NCI-H187 treated with DMSO at 0.1 percent for 48 hours (cell line): ENCODE data around the gene ZFYVE28.
"Not testable (repeated sequence)": the region's sequence is repeated elsewhere in the genome, so short reads cannot be mapped to it uniquely, and the experiment has no call there.

Experiments used
- DNase-seq: peaks from one replicate; lab custom pipeline; 2025; lab: John Stamatoyannopoulos, UW

ZFYVE28 gene

DNA sequence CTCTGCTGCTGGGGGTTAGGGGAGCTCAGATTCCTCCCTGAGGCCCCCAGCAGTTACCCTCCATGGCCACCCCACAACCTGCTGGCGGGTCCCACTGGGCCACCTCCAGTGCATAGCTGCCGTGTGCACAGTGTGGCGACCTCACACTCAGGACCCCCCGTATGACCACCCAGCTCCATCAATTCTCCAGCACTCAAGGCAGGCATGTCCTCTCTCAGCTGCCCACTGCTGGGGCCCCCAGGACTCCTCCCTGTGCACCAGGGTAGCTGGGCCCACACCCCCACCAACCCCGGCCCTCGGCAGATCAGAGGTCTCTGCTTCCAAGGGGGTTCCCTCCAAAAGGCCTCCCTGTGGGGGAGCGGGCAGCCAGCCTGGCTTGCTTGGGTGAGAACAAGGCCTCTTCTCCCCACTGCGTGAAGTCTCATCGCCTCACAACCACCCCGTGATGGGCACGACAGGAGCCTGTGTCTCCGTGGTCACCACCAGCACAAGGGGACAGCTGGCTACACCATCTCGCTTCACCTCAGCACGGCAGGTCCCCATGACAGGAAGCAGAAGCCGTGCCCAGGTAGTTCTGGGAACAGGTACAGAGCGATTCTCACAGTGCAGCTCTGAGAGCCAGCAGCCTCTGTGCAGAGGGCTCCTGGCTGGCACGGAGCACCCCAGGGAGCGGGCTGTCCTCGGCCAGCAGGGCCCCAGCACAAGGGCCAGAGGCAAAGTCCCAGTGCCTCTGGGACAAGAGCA, 171.9 kb downstream of the ZFYVE28 start:
- no peak for DNase-seq

DNA sequence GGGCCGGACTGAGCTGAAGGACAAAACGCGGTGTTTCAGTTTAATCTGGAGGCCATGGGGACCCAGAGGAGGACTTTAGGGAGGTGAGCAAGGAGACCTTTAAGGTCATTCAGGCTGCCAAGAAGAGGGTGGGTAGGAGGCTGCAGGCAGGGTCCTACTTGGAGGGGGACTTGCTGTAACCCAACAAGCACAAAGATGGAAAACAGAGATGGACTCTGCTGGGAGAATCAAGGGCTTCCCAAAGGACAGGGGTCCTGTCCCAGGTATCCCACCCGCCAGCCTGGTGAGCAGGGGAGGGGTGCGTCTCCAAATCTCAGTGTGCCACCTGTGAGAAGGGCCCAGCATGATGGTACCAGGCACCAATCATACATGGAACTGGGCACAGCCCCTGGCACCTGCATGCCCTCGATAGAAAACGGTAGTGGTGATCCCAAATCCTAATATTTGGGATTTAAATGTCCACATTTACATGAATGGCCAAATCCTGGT, 172.6 kb downstream of the ZFYVE28 start:
- no peak for DNase-seq

- DNase-seq = no peak
Measured at GRCh38 chr4:2245057-2245786, 173.2 kb downstream of the ZFYVE28 start.

DNA sequence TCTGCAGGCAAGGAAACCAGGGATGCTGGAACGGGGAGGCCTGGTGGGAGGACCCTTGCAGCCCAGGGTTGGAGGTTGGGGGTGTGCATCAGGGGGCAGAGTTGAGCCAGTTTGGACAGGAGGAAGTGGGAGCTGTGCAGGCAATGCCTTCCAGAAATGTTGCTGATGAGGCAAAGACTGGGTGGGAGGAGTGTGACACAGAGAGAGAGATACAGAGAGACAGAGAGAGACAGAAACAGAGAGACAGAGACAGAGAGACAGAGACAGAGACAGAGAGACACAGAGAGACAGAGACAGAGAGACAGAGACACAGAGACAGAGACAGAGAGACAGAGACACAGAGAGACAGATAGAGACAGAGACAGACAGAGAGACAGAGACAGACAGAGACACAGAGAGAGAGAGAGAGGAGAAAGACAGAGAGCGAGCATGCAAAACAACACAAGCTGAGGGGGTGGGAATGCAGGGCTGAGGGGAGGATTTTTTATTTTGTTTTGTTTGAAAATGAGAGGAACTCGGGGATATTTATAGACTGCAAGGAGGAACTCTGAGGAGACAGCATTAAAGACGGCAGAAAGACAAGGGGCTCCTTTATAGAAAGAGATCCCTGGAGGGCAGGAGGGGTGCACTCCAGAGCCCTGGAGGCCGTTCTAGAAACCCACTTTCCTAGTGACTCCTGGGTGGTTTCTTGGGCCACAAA, 174.6 kb downstream of the ZFYVE28 start:
- DNase-seq = no peak

GRCh38 chr4:2241410-2242353, 176.8 kb downstream of the ZFYVE28 start, which contains the start of the genes HAUS3 and POLN:
Gene HAUS3 (minus strand): TSS chr4:2242121. CDS start chr4:2240946, 1,175 bp downstream.
Gene POLN (minus strand): TSS chr4:2242121. CDS start chr4:2229231, 12,890 bp downstream.
- DNase-seq = peak; percentile 74

DNA sequence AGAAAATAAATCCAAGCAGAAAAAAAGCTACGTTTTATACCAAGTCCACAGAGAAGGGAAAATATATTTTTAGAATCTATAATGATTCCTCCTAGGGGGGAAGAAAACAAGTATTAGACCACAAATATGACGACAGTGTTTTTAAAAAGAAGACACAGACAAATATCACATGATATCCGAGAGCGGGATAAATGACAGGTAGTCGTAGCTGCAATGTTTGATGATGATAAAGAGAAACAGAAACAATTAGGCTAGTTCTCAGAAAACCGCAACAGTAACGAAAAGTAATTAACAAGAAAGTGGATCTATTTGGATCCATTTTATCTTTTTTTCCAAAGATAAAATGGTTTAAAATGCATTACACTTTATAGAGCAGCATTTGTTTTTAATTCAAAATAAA, 177.4 kb downstream of the ZFYVE28 start:
- no peak for DNase-seq

DNA sequence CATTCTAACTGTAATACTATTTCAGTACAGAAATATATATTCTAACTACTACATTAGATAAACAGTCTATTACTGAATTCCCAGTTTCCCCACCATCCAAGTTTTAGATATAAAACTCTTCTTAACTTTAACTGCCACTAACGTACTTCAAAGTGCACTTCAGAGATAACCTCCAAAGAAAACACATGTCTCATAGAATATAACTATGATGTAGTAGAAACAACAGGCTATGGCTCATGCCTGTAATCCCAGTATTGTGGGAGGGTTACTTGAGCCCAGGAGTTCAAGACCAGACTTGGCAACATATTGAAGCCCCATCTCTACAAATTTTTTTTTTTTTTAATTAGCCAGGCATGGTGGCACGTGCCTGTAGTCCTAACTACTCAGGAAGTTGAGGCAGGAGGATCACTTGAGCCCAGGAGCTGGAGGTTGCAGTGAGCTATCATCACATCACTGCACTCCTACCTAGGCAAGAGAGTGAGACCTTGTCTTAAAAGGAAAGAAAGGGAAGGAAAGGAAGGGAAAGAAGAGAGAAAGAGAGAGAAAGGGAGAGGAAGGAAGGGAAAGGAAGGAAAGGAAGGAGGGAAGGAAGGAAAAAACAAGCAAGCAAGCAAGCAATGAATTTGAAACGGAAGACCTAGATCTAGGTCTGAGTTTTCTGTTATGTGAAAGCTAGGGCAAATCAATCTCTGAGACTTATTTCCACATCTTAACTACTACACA, 181.3 kb downstream of the ZFYVE28 start:
- DNase-seq = no peak

- DNase-seq = no peak
Measured at GRCh38 chr4:2231082-2231481, 187.4 kb downstream of the ZFYVE28 start.

GRCh38 chr4:2226261-2226660, 192.2 kb downstream of the ZFYVE28 start:
- DNase-seq = no peak

DNA sequence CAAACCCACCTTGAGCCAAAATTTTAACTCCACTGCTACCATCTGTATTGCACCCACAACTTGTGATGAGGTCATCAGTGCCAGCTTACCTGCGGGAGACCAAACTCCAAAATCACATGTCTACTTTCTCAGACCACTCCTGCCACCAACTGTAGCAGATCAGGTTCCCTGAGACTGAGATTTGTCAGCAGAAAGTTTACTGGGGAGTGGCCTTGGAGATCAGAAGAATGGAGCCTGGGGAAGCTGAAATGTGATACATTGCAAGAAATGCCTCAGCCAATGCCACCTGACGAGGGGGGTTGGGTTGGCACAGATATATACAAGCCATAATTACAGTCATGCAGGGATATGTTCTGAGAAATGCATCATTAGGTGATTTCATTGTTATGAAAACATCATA, 195.6 kb downstream of the ZFYVE28 start:
- peak; percentile 36 for DNase-seq

- DNase-seq = not testable (repeated sequence)
Measured at GRCh38 chr4:2221378-2221777, 197.1 kb downstream of the ZFYVE28 start.

- DNase-seq = peak; percentile 24
Measured at GRCh38 chr4:2220016-2220630, 198.3 kb downstream of the ZFYVE28 start.
